Activated CD4-positive, CD25-positive, alpha-beta regulatory T cell treated with anti-CD3 and anti-CD28 coated beads, Interleukin-2, amount 50 U/mL, for 16 hours (primary cell): ENCODE data around the gene SFPQ.
"Not testable (repeated sequence)": the region's sequence is repeated elsewhere in the genome, so short reads cannot be mapped to it uniquely, and the experiment has no call there.

ENCODE experiments used
- DNase-seq: peaks from one replicate; pipeline ENCODE4 v3.0.0-alpha.2; 2020; ENCODE audit warnings: low read depth, low spot score

The SFPQ gene

GRCh38 chr1:35187816-35188342 lies 5.1 kb downstream of the SFPQ start:
- no peak for DNase-seq

GRCh38 chr1:35186239-35186638 lies 6.7 kb downstream of the SFPQ start:
- DNase-seq = no peak

GRCh38 chr1:35185200-35185599 lies 7.7 kb downstream of the SFPQ start:
- DNase-seq = no peak

GRCh38 chr1:35184495-35185199 lies 8.3 kb downstream of the SFPQ start:
- no peak for DNase-seq

GRCh38 chr1:35181790-35182455 lies 11.0 kb downstream of the SFPQ start:
- DNase-seq = no peak

GRCh38 chr1:35180776-35181374 lies 12.1 kb downstream of the SFPQ start:
- no peak for DNase-seq

- no peak for DNase-seq
Measured at GRCh38 chr1:35179908-35180307, 13.0 kb downstream of the SFPQ start.

- no peak for DNase-seq
Measured at GRCh38 chr1:35178874-35179380, 14.0 kb downstream of the SFPQ start.

GRCh38 chr1:35178295-35178695 lies 14.7 kb downstream of the SFPQ start:
- no peak for DNase-seq

- DNase-seq = no peak
Measured at GRCh38 chr1:35177237-35177786, 15.6 kb downstream of the SFPQ start.

GRCh38 chr1:35175602-35176001 lies 17.3 kb downstream of the SFPQ start:
- DNase-seq = no peak

- no peak for DNase-seq
Measured at GRCh38 chr1:35175098-35175576, 17.8 kb downstream of the SFPQ start.

GRCh38 chr1:35173909-35174540 lies 18.9 kb downstream of the SFPQ start:
- no peak for DNase-seq

GRCh38 chr1:35173491-35173890 lies 19.5 kb downstream of the SFPQ start:
- no peak for DNase-seq

GRCh38 chr1:35172022-35172421 lies 20.9 kb downstream of the SFPQ start:
- DNase-seq = no peak

- no peak for DNase-seq
Measured at GRCh38 chr1:35171579-35171978, 21.4 kb downstream of the SFPQ start.

- DNase-seq = no peak
Measured at GRCh38 chr1:35164893-35165292, 28.1 kb downstream of the SFPQ start.

GRCh38 chr1:35151220-35151619 lies 41.7 kb downstream of the SFPQ start:
- DNase-seq = no peak

- DNase-seq = not testable (repeated sequence)
Measured at GRCh38 chr1:35145892-35146549, 46.9 kb downstream of the SFPQ start.

GRCh38 chr1:35143737-35144508 lies 49.0 kb downstream of the SFPQ start:
- DNase-seq = no peak
